Measurements from ENCODE around the gene CBX6. TPM values are rescaled to one million over a fixed set of nuclear protein-coding genes. Genes with fewer than 3 reads are reported as not detected.
A peak's percentile ranks its signal among the peaks of the same experiment; 100 is the strongest.

The CBX6 gene
- total and polyA plus RNA-seq, 10 of the 15 experiments (the other 5 are each of a cell fraction or from before 2014, with no cell fraction given) = 3.6 to 142 (median 37.4) TPM

GRCh38 chr22:38872172-38872830 is at the start of gene CBX6 (continued):
- peak; percentile 72; the same call in 1 of the 2 replicates for TF ChIP-seq NBN (IDR thresholded peaks at IDR 0.05)
- no peak for TF ChIP-seq ATF2 (IDR thresholded peaks at IDR 0.05; ENCODE audit: low read length)
- peak; percentile 71; the same call in 1 of the 2 replicates for TF ChIP-seq BACH1 (IDR thresholded peaks at IDR 0.05; ENCODE audit: borderline replicate concordance)
- no peak for TF ChIP-seq BCL3 (IDR thresholded peaks at IDR 0.05; ENCODE audit: borderline replicate concordance, insufficient read depth, low read depth, low read length, poor library complexity, severe bottlenecking)
- no peak for TF ChIP-seq CBFB (IDR thresholded peaks at IDR 0.05; ENCODE audit: low read depth)
- TF ChIP-seq LARP7 (IDR thresholded peaks at IDR 0.05) = peak; percentile 73; the same call in 1 of the 2 replicates
- TF ChIP-seq YY1 (IDR thresholded peaks at IDR 0.05; ENCODE audit: low read depth, low read length) = peak; percentile 89
- TF ChIP-seq NR2F1 (conservative IDR thresholded peaks at IDR 0.05) = peak; percentile 34
- TF ChIP-seq BHLHE40 (IDR thresholded peaks at IDR 0.05; ENCODE audit: borderline replicate concordance in 1 of 2, low read depth in 2 of 2, low read length in 1 of 2) = peak; percentile 87 to 97
- TF ChIP-seq MLLT1 (IDR thresholded peaks at IDR 0.05) = peak; percentile 58; the same call in 1 of the 2 replicates
- TF ChIP-seq MAX (IDR thresholded peaks at IDR 0.05; ENCODE audit: low read depth, low read length) = peak; percentile 71
- TF ChIP-seq CHD2 (IDR thresholded peaks at IDR 0.05; ENCODE audit: borderline replicate concordance, low read depth, low read length) = 0 out of 2 replicates have a peak, but pooled peaks have one; percentile 22
- no peak for TF ChIP-seq MYC (IDR thresholded peaks at IDR 0.05; ENCODE audit: insufficient read depth, insufficient read length, insufficient replicate concordance, low read length, severe bottlenecking)
- no peak for TF ChIP-seq ZNF622 (IDR thresholded peaks at IDR 0.05)
- TF ChIP-seq MXI1 (IDR thresholded peaks at IDR 0.05; ENCODE audit: low read depth, low read length) = peak; percentile 57
- TF ChIP-seq DPF2 (IDR thresholded peaks at IDR 0.05) = peak; percentile 60; the same call in 1 of the 2 replicates
- TF ChIP-seq CTCF (IDR thresholded peaks at IDR 0.05 in 2 of 3, conservative IDR thresholded peaks at IDR 0.05 in 1 of 3; ENCODE audit: control insufficient read depth in 2 of 3, extremely low read depth in 1 of 3, insufficient read depth in 1 of 3, low read depth in 3 of 3, low read length in 3 of 3) = no peak
- TF ChIP-seq TCF12 (IDR thresholded peaks at IDR 0.05; ENCODE audit: low read depth, low read length) = peak; percentile 78
- peak; percentile 50; the same call in 1 of the 2 replicates for TF ChIP-seq ZBTB11 (CRISPR knock-in tag; IDR thresholded peaks at IDR 0.05)
- peak; percentile 13; the same call in 1 of the 2 replicates for TF ChIP-seq ATF7 (IDR thresholded peaks at IDR 0.05; ENCODE audit: low read depth)
